Dendritic cell treated with granulocyte-macrophage colony-stimulating factor and Interleukin-4, amounts not matched to agents 40 ng/mL and 50 ng/mL, for 4 days (primary cell): ENCODE data around the gene NDOR1.

ENCODE experiments used
- H3K27ac Mint-ChIP-seq: one replicate; pipeline ENCODE4 v1.8.0; 2022; ENCODE audit warnings: mild to moderate bottlenecking, mixed read lengths
- H3K27me3 Mint-ChIP-seq: one replicate; pipeline ENCODE4 v1.8.0; 2022; ENCODE audit warnings: mild to moderate bottlenecking, mixed read lengths
- H3K36me3 Mint-ChIP-seq: one replicate; pipeline ENCODE4 v1.8.0; 2022; ENCODE audit warnings: low read depth, mixed read lengths
- H3K4me1 Mint-ChIP-seq: one replicate; pipeline ENCODE4 v1.8.0; 2022; ENCODE audit warnings: low read depth, mixed read lengths
- H3K4me3 Mint-ChIP-seq: one replicate; pipeline ENCODE4 v1.8.0; 2022; ENCODE audit warnings: mild to moderate bottlenecking, moderate library complexity, mixed read lengths
- H3K9me3 Mint-ChIP-seq: one replicate; pipeline ENCODE4 v1.8.0; 2022; ENCODE audit warnings: mixed read lengths
- intact Hi-C: fragments of 100-400 bp; cut with micrococcal nuclease; formaldehyde crosslinking; loops from one replicate; pipeline ENCODE4 v1.15.0; 2022

Gene NDOR1

DNA sequence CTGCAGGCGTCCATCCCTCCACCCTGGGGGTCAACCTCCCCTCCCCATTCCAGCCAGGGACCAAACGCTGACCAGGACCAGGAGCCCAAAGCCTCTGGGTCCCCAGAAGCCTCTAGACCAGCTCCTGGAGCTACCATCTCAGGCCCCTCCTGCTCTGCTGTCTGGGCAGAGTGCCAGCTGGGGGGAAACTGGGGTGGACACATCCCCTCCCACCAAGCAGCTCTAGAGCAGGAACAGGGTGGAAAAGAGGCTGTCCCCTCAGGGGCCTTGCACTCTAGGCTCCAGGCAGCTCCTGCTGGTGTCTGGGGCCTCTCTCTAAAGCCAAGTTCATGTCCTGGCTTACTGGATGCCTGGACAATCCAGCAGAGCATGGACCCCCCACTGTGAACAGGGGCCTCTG lies 12.6 kb upstream of the NDOR1 start:
- H3K4me1 Mint-ChIP-seq: peaks cover 63% of the 10 kb centered on the region
- H3K9me3 Mint-ChIP-seq: no peaks in the 10 kb centered on the region
- H3K27ac Mint-ChIP-seq: no peak overlapping the region
- peaks cover 72% of the 10 kb centered on the region for H3K36me3 Mint-ChIP-seq
- H3K27me3 Mint-ChIP-seq: no peaks in the 10 kb centered on the region
- H3K4me3 Mint-ChIP-seq: no peak overlapping the region
- intact Hi-C loops: no loop called here

DNA sequence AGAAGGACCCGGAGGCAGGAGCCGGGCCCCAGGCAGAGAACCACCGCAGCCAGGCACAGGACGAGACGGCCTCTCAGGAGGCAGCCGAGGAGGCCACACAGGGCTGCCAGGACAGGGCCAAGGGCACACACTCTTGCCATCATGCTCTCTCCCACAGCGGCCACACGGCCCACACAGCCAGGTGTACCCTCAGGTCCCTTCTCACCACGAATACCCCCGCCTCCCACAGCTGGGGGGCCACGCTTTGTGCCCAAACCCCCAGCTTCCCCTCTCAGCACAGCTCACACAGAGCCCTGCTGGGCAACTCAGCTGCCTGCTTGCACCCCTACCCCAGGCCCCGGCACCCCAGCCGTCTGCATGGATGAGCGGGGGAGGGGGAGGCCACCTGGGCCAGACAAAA lies 11.7 kb upstream of the NDOR1 start:
- Mint-ChIP-seq H3K4me1 (peaks cover 71% of the 10 kb centered on the region), H3K9me3 (no peaks in the 10 kb centered on the region), H3K36me3 (peaks cover 68% of the 10 kb centered on the region), H3K27me3 (no peaks in the 10 kb centered on the region), H3K27ac (no peak overlapping the region), H3K4me3 (no peak overlapping the region)
- intact Hi-C loops: no loop called here

DNA sequence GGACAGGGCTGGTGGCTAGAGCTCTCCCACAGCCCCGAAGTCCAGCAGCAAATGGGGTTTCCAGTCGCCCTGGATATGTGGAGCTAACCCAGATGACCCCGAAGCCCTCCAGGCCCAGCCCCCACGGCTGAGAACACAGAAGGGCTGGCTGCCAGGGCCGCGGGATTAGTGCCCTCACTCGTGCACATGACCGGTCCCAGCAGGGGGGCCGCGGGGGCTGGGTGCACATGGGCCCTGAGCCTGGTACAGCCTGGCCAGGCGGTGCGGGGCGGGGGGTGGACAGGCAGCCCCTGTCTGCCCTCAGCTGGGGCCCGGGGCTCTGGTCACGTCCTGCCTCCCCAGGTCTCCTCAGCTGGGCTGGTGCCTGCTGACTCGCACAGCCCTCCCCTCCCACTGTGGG lies 11.1 kb upstream of the NDOR1 start:
- Mint-ChIP-seq H3K27ac (no peak overlapping the region), H3K4me1 (peaks cover 72% of the 10 kb centered on the region), H3K9me3 (no peaks in the 10 kb centered on the region), H3K27me3 (no peaks in the 10 kb centered on the region), H3K4me3 (no peak overlapping the region), H3K36me3 (peaks cover 64% of the 10 kb centered on the region)
- intact Hi-C loops: no loop called here

DNA sequence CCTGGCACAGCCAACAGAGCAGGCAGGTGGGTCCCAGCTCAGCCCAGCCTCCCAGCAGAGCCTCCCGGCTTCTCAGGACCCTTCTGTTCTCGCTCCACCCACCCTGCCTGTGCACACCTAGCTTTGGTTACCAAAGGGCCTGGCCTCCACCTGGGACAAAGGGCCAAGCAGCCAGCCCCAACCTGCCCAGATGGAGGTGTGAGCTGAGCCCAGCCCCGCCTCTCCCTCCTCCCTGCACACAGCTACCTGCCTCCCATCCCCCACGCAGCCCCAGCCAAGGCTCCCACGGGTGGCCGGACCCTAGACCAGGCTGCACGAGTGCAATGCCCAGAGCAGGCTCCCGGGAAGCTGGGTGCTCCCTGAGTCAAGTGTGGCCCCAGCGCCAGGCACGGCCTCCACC lies 10.6 kb upstream of the NDOR1 start:
- peaks cover 71% of the 10 kb centered on the region for H3K4me1 Mint-ChIP-seq
- no peak overlapping the region for H3K4me3 Mint-ChIP-seq
- H3K27me3 Mint-ChIP-seq: no peaks in the 10 kb centered on the region
- intact Hi-C loops: no loop called here
- H3K27ac Mint-ChIP-seq: no peak overlapping the region
- no peaks in the 10 kb centered on the region for H3K9me3 Mint-ChIP-seq
- H3K36me3 Mint-ChIP-seq: peaks cover 64% of the 10 kb centered on the region

DNA sequence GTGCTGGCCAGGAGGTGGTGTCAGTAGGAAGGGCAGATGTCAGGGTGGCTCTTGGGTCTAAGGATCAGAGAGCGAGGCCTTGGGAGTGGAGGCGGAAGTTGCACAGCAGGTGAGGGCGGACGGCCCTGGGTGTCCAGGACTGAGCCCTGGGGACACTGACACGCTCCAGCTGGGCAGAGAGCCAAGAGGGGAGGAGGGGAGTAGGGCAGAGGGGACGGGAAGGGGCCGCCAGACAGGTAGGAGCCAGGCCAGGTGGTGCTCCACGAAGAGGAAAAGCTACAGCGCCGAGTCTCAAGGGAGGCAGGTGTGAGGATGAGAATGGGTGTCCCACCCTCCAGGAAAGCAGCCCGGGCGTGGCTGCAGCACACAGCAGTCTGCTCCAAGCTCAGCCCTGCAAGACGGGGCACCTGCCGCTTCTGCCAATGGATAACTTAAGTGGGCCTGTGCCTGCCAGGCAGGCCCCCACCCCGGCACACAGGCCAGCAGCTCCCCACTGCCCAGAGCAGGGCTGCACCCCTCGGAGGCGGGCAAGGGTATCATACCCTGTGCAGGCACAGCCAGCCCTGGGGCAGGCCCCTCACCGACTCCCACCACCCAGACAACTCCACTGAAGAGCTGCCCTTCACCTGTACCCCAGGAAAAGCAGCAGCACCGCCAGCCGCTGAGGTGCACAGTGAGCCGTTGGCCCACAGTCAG lies 9.8 kb upstream of the NDOR1 start:
- intact Hi-C loops: no loop called here
- Mint-ChIP-seq H3K9me3 (no peaks in the 10 kb centered on the region), H3K4me1 (peaks cover 63% of the 10 kb centered on the region), H3K27me3 (no peaks in the 10 kb centered on the region), H3K36me3 (peaks cover 57% of the 10 kb centered on the region), H3K4me3 (no peak overlapping the region), H3K27ac (no peak overlapping the region)

DNA sequence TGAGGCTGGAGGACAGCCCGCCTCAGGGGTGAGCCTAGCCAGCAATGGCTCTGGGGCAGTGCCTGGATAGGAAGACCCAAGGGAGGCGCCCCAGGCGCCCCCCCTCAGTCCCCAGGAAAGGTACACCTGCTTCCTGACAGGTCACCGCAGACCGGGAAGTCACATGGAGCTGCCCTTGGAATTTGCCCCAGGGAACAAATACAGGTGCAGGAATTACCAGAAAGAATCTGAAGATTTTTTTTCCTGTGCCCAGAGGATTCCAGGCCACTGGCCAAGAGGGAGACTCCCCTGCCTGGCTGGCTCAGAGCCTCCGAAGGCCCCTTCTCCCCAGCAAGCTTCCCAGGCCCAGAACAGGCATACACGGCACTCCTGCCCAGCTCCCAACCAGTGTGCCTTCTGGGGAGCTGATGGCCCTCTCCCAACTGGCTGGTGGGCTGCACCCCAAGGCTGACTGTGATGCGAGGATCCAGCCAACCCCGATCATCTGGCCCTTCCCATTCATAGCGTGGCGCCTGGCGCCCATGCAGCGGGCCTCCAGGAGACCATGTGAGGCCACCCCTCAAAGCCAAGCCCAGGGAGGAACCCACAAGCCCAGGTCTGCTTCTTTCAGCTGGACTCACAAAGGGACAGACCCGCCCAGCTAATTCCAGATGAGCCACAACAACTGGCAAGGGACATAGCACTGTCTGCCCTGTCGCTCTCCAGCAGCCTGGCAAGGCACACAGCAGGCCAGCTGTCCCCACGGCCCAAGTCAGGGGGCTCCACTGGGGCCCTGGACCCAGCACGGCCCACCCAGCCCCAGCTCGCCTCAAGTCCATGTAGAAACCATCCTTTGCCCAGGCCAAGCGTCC lies 7.2 kb upstream of the NDOR1 start:
- Mint-ChIP-seq H3K36me3 (peaks cover 40% of the 10 kb centered on the region), H3K27me3 (no peaks in the 10 kb centered on the region), H3K9me3 (no peaks in the 10 kb centered on the region), H3K4me1 (peaks cover 69% of the 10 kb centered on the region), H3K27ac (peak overlapping the region; percentile 48), H3K4me3 (peak overlapping the region; percentile 86)
- intact Hi-C loops: no loop called here

DNA sequence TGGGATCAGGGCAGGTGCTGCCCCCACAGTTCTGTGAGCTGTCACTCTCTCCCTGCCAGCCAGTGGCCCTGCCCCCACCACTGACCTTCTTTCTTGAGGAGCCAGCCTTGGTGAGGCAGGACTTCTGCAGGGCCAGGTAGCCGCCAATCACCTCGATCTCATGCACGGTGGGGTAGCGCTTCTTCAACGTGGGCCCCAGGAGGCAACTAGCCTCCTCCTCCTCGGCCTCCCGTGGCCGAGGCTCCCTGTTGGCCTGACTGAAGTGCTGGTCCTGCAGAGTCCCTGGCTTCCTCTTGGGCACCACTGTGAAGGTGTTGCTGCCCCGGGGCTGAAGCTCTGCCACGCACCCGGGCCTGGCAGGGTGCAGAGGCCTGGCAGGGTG lies 6.6 kb upstream of the NDOR1 start:
- intact Hi-C loops: no loop called here
- peak overlapping the region; percentile 86 for H3K4me3 Mint-ChIP-seq
- H3K36me3 Mint-ChIP-seq: peaks cover 40% of the 10 kb centered on the region
- H3K9me3 Mint-ChIP-seq: no peaks in the 10 kb centered on the region
- no peaks in the 10 kb centered on the region for H3K27me3 Mint-ChIP-seq
- H3K4me1 Mint-ChIP-seq: peaks cover 68% of the 10 kb centered on the region
- H3K27ac Mint-ChIP-seq: peak overlapping the region; percentile 74

DNA sequence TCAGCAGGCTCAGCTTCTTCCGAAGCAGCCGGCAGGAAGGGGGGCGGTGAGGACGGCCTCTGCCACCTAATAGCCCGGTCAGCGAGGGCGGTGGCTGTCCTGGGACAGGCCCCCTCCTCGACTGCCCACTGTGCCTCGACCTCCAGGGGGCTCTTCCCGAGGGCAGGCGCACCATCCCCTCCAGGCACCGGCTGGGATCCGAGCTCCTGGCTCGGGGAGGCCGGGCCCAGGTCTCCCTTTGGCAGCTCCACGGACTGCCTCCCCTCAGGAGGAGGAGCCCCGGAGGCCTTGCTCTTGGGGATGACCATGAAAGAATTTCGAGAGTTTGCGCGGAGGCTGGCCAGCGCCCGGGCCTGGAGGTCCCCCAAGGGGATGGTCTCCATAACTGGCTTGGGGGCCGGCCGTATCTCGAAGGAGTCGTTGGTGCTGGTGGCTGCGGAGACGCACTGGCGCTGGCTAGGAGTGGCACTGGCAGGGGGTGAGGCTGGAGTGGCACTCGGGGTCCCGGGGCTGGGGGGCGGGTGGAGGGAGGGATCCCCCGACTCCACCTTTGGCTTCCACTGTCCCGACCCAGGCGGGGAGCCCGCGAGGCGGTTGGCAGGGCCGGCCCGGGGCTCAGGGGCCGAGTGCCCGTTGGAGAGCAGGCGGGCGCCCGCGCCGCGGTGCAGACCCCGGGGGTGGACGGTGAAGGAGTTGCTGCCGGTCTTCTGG lies 5.9 kb upstream of the NDOR1 start:
- H3K27me3 Mint-ChIP-seq: no peaks in the 10 kb centered on the region
- peaks cover 40% of the 10 kb centered on the region for H3K36me3 Mint-ChIP-seq
- H3K27ac Mint-ChIP-seq: peak overlapping the region; percentile 74
- H3K4me3 Mint-ChIP-seq: peak overlapping the region; percentile 86
- H3K4me1 Mint-ChIP-seq: peaks cover 73% of the 10 kb centered on the region
- intact Hi-C loops: no loop called here
- no peaks in the 10 kb centered on the region for H3K9me3 Mint-ChIP-seq

DNA sequence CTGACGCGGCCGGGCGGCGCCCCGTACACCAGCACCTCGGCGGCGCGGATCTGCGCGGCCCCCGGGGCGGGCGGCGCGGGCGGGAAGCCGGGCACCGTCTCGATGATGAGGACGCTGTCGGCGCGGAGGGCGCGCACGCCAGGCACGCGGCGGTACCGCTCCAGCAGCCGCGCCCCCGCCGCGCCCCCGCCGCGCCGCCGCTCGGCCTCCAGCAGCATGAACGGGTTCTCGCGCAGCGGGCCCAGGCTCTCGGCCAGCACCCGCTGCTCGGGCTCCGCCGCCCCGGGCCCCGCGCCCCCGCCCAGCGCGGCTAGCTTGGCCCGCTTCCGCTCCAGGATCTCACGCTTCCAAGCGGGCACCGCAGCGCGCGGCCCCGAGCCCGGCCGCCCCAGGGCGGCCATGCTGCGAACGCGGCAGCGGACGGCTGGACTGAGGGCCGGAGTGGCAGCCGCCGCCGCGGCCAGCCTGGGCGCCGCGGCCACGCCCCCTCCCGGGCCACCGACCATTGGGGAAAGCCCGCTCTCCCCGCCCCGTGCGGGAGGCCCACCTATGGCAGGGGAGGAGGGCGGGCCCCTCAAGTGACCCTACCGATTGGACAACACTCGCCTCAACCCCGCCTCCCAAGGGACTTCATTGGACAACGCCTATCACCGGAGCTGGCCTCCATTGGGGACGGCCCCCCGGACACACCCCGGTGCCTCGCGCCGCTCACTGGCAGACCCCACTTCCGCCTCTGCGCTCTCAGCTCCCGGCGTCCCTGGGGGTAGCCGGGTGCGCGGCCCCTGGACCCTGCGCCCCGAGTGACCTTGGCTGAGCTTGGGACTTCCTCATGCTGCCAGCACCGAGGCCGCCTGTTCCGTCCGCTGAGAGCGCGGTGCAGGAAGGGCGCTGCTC lies 4.9 kb upstream of the NDOR1 start, which contains the start of gene TPRN:
TPRN (minus strand) TSS at position 431 of the 894 bp plus-strand sequence; CDS start at position 401, 30 bp downstream.
- Mint-ChIP-seq H3K4me3 (peak within 1 kb of the TSS; percentile 86), H3K9me3 (no peaks in the 10 kb centered on the region), H3K4me1 (peaks cover 71% of the 10 kb centered on the region), H3K36me3 (peaks cover 41% of the 10 kb centered on the region), H3K27ac (peak within 1 kb of the TSS; percentile 94), H3K27me3 (no peaks in the 10 kb centered on the region)
- intact Hi-C loops: no loop called here

DNA sequence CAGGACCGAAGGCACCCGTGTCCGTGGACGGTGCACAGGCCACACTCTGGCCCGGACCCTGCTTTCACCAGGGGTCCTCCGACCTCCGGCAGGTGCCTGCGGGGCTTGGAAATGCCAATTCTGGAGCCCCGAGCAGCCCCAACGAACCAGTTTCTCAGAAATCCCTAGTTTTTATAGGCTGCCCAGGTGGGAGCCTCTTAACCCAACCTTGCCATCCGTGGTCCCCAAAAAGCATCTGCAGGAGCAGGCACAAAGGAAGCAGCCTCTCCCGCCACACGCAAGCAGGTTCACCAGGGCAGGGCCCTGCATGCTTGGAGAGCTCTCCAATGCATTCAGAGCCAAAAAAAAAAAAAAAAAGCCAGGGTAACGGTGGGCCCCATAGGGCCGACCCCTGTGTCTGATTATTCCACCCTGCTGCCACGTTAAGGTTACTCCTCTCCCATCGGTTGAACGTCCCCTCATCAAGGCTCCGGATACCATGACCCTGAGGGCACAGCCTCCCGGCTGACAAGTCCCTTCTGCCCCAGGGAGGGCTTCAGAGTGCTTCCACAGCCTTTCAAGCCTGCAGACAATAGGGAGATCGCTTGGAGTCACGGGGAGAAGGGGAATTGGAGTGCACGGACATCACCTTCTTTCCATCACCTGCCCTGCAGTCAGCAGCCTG lies 4.2 kb upstream of the NDOR1 start:
- peaks cover 41% of the 10 kb centered on the region for H3K36me3 Mint-ChIP-seq
- no peaks in the 10 kb centered on the region for H3K27me3 Mint-ChIP-seq
- H3K27ac Mint-ChIP-seq: peak overlapping the region; percentile 94
- intact Hi-C loops: no loop called here
- H3K4me3 Mint-ChIP-seq: peak overlapping the region; percentile 78
- no peaks in the 10 kb centered on the region for H3K9me3 Mint-ChIP-seq
- peaks cover 76% of the 10 kb centered on the region for H3K4me1 Mint-ChIP-seq

DNA sequence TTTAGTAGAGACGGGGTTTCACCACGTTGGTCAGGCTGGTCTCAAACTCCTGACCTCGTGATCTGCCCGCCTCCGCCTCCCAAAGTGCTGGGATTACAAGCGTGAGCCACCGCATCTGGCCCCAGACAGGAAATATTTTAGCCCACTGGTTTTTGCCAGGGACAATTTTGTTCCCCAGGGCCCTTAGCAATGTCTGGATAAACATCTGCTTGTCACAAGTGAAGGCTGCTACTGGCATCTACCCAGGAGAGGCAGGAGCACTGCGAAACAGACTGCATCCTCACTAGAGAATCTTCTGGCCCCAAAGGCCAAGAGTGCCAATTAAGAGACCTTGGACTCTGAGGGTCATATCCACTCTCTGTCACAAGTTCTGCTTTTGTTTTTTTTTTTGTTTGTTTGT lies 2.5 kb upstream of the NDOR1 start:
- Mint-ChIP-seq H3K4me3 (peak overlapping the region; percentile 4), H3K27me3 (no peaks in the 10 kb centered on the region), H3K9me3 (no peaks in the 10 kb centered on the region), H3K4me1 (peaks cover 75% of the 10 kb centered on the region), H3K27ac (peak overlapping the region; percentile 94), H3K36me3 (peaks cover 48% of the 10 kb centered on the region)
- intact Hi-C loops: no loop called here

DNA sequence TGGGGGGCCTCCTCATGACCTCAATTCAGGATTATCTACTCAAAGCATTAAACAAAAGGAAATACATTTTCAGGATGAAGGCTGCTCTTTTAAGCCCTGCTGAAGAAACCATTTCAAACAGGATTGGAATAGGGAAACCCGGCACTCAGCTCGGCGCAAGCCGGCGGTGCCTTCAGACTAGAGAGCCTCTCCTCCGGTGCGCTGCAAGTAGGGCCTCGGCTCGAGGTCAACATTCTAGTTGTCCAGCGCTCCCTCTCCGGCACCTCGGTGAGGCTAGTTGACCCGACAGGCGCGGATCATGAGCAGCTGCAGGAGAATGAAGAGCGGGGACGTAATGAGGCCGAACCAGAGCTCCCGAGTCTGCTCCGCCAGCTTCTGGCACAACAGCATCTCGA lies 772 bp upstream of the NDOR1 start:
- Mint-ChIP-seq H3K36me3 (peaks cover 55% of the 10 kb centered on the region), H3K27me3 (no peaks in the 10 kb centered on the region), H3K4me3 (peak overlapping the region; percentile 97), H3K27ac (peak overlapping the region; percentile 96), H3K9me3 (no peaks in the 10 kb centered on the region), H3K4me1 (peaks cover 58% of the 10 kb centered on the region)
- intact Hi-C loops: loop anchor here (1.0 to 2.0 kb wide), 2 partner anchors 16 to 18 kb away; partner anchors contain the start of genes ANAPC2, RNF208 and SSNA1

DNA sequence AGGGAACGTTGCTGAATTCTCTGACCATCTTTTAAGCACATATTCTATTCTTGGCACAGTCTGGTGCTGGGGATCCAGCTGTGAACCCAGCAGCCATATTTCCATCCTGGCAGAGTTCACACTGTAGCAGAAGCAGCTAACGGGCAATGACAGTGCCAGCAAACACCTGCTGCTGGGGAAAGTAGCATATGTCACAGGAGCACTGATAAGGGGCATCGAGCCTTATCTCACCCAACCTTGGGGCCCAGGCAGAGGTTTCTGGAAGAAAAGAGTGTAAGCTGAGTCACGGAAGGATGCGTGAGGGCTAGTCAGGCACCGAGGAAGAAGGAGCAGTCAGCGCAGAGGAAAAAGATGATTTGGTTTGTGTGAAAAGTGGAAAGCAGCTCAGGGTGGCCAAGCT lies 1.1 kb downstream of the NDOR1 start:
- H3K27ac Mint-ChIP-seq: peak overlapping the region; percentile 96
- H3K4me3 Mint-ChIP-seq: peak overlapping the region; percentile 97
- intact Hi-C loops: no loop called here
- no peaks in the 10 kb centered on the region for H3K9me3 Mint-ChIP-seq
- H3K27me3 Mint-ChIP-seq: no peaks in the 10 kb centered on the region
- peaks cover 66% of the 10 kb centered on the region for H3K36me3 Mint-ChIP-seq
- H3K4me1 Mint-ChIP-seq: peaks cover 58% of the 10 kb centered on the region
